ENCODE measurements around the gene ADAM12.

ADAM12 gene

DNA sequence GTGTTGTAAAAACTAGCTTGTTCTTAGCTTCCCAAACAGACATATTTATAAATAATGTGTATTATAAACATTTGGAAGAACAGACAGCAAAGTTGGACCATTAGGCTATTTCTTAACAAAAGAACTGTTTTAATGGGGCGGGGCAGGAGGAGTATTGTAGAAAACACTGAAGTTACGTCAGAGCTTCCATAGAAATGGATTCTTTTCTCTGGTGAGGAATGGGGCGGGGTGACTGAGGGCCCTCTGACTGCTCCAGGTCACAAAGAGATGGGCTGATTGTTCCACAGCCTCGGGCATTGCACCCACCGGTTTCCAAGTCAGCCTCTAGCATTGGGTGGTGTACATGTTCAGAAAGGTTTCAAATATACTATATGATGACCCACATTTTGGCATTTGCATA, 36.8 kb upstream of the ADAM12 start:
- Histone ChIP-seq H3K4me1 (ENCODE audit: control insufficient read depth, insufficient read depth, low read length, poor library complexity, severe bottlenecking) (no peaks in the 10 kb centered on the region), H3K4me3 (ENCODE audit: insufficient read depth, low read depth, low read length, poor library complexity, severe bottlenecking) (no peak overlapping the region), H3K27me3 (replicated peaks; ENCODE audit: control insufficient read depth, insufficient read depth, low read length, poor library complexity, severe bottlenecking) (no peaks in the 10 kb centered on the region), H3K36me3 (ENCODE audit: control insufficient read depth, insufficient read depth, low read length) (no peaks in the 10 kb centered on the region), H3K9me3 (ENCODE audit: control insufficient read depth, low read length) (peaks cover 4% of the 10 kb centered on the region), H3K27ac (ENCODE audit: insufficient read depth, low read length, poor library complexity, severe bottlenecking) (no peak overlapping the region)
- no peak for DNase-seq

DNA sequence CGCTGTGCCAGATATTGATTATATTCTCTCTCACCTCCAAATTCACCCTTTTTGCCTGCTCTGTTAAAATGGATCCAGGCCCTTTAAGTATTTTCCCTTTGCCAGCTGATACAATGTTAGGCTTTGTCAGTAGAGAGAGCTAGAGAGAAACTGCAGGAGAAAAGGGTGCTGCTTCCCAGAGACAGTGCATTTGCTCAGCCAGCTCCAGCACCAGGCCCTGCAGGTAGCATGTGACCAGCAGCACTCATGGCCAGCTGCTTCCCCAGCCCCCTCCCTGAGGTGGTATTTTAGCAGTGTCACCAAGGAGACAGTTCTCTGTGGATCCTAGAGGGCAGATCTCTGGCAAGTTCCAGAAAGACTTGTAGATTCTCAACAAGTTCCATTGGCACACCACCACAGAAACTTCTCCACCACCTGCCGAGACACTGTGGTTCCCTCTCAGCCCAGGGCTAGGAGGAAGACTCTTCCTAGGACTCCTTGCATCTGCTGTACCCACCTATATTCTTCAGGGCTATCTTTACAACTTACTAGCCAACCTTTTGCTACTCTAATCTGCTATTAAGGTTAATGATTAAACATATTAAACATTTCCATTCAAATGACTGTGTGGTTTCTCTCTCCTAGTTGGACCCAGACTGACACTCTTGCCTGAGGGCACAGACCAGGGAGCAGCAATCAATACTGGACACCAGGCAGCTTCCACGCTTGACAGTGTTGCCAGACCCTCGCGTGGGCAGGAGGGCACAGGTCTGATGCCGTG, 35.6 kb upstream of the ADAM12 start:
- DNase-seq: no peak
- H3K27ac ChIP-seq (ENCODE audit: insufficient read depth, low read length, poor library complexity, severe bottlenecking): no peak overlapping the region
- H3K4me1 ChIP-seq (ENCODE audit: control insufficient read depth, insufficient read depth, low read length, poor library complexity, severe bottlenecking): no peaks in the 10 kb centered on the region
- no peaks in the 10 kb centered on the region for H3K36me3 ChIP-seq (ENCODE audit: control insufficient read depth, insufficient read depth, low read length)
- H3K27me3 ChIP-seq (replicated peaks; ENCODE audit: control insufficient read depth, insufficient read depth, low read length, poor library complexity, severe bottlenecking): no peaks in the 10 kb centered on the region
- H3K9me3 ChIP-seq (ENCODE audit: control insufficient read depth, low read length): peaks cover 4% of the 10 kb centered on the region
- no peak overlapping the region for H3K4me3 ChIP-seq (ENCODE audit: insufficient read depth, low read depth, low read length, poor library complexity, severe bottlenecking)

GRCh38 chr10:126422567-126422966, 34.3 kb upstream of the ADAM12 start:
- no peaks in the 10 kb centered on the region for H3K4me1 ChIP-seq (ENCODE audit: control insufficient read depth, insufficient read depth, low read length, poor library complexity, severe bottlenecking)
- H3K9me3 ChIP-seq (ENCODE audit: control insufficient read depth, low read length): peaks cover 4% of the 10 kb centered on the region
- no peaks in the 10 kb centered on the region for H3K27me3 ChIP-seq (replicated peaks; ENCODE audit: control insufficient read depth, insufficient read depth, low read length, poor library complexity, severe bottlenecking)
- no peak overlapping the region for H3K27ac ChIP-seq (ENCODE audit: insufficient read depth, low read length, poor library complexity, severe bottlenecking)
- no peak overlapping the region for H3K4me3 ChIP-seq (ENCODE audit: insufficient read depth, low read depth, low read length, poor library complexity, severe bottlenecking)
- no peaks in the 10 kb centered on the region for H3K36me3 ChIP-seq (ENCODE audit: control insufficient read depth, insufficient read depth, low read length)
- DNase-seq: no peak

- Histone ChIP-seq H3K4me3 (ENCODE audit: insufficient read depth, low read depth, low read length, poor library complexity, severe bottlenecking) (no peak overlapping the region), H3K4me1 (ENCODE audit: control insufficient read depth, insufficient read depth, low read length, poor library complexity, severe bottlenecking) (no peaks in the 10 kb centered on the region), H3K27me3 (replicated peaks; ENCODE audit: control insufficient read depth, insufficient read depth, low read length, poor library complexity, severe bottlenecking) (no peaks in the 10 kb centered on the region), H3K9me3 (ENCODE audit: control insufficient read depth, low read length) (peaks cover 4% of the 10 kb centered on the region), H3K36me3 (ENCODE audit: control insufficient read depth, insufficient read depth, low read length) (no peaks in the 10 kb centered on the region), H3K27ac (ENCODE audit: insufficient read depth, low read length, poor library complexity, severe bottlenecking) (no peak overlapping the region)
- DNase-seq: no peak
Measured at GRCh38 chr10:126421756-126422256, 33.5 kb upstream of the ADAM12 start.

DNA sequence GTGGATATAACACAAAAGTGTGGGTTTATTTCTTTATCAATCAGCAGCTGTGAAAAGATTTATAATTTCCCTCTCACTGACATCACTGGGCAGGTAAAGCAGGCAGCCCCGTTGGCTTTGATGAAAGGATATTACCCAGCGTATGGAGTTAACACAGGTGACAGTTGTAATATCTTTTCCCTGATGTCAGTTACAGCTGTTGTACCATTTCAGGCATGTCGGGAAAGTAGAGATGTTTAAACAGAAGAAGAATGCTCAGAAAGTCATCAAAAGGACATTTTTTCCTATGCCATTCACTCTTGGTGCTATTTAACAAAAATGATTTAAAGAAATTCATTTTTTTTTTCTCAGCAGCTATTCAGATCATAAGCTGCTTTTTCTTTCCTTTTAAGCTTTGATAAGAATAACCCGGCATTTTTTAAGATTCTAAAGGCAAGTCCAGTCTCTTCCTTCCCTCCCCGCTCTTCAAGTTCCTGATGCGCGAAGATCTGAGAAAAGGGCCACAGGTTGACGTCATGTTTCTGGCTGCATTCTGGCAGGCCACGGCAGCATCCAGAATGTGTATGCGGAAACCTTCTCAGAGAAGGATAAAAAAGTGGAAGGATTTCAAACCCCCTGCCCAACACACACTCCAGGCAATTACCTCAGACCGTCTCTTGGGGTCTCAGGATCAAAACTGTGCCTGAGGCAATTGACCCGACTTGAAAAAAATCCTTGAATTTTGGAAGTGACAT, 32.5 kb upstream of the ADAM12 start:
- DNase-seq: no peak
- no peak overlapping the region for H3K4me3 ChIP-seq (ENCODE audit: insufficient read depth, low read depth, low read length, poor library complexity, severe bottlenecking)
- H3K9me3 ChIP-seq (ENCODE audit: control insufficient read depth, low read length): peaks cover 4% of the 10 kb centered on the region
- no peaks in the 10 kb centered on the region for H3K4me1 ChIP-seq (ENCODE audit: control insufficient read depth, insufficient read depth, low read length, poor library complexity, severe bottlenecking)
- no peaks in the 10 kb centered on the region for H3K27me3 ChIP-seq (replicated peaks; ENCODE audit: control insufficient read depth, insufficient read depth, low read length, poor library complexity, severe bottlenecking)
- H3K27ac ChIP-seq (ENCODE audit: insufficient read depth, low read length, poor library complexity, severe bottlenecking): no peak overlapping the region
- H3K36me3 ChIP-seq (ENCODE audit: control insufficient read depth, insufficient read depth, low read length): no peaks in the 10 kb centered on the region

DNA sequence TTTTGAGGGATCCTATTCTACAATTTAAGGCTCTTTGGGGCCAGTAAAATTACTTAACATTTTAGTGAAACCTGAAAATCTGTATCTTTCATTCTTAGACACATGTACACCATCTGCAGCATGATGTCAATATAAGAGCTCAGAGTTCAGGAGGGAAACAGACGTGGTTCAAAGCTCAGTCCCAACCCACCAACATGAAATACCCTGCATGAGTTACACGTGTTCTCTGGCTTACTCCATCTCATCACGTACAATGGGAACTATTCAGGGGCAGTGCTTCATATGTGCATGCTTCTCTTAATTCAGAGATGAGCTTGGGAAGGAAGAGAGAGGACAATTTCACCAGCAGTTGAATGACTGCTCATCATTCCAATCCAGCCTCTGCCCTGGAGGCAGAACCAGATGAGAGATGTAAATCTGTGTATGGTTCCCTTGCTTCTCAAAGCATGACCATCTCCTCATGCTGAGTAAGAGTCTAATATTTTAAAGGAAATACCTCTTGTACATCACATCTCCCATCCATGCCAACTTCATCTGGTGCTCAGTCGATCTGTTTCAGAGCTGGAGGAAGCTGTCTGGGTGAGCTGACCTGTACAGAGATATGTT, 29.0 kb upstream of the ADAM12 start:
- no peaks in the 10 kb centered on the region for H3K9me3 ChIP-seq (ENCODE audit: control insufficient read depth, low read length)
- H3K27ac ChIP-seq (ENCODE audit: insufficient read depth, low read length, poor library complexity, severe bottlenecking): no peak overlapping the region
- H3K36me3 ChIP-seq (ENCODE audit: control insufficient read depth, insufficient read depth, low read length): no peaks in the 10 kb centered on the region
- H3K27me3 ChIP-seq (replicated peaks; ENCODE audit: control insufficient read depth, insufficient read depth, low read length, poor library complexity, severe bottlenecking): no peaks in the 10 kb centered on the region
- H3K4me3 ChIP-seq (ENCODE audit: insufficient read depth, low read depth, low read length, poor library complexity, severe bottlenecking): no peak overlapping the region
- no peak for DNase-seq
- no peaks in the 10 kb centered on the region for H3K4me1 ChIP-seq (ENCODE audit: control insufficient read depth, insufficient read depth, low read length, poor library complexity, severe bottlenecking)

- no peak for DNase-seq
Measured at GRCh38 chr10:126409821-126410220, 21.5 kb upstream of the ADAM12 start.

GRCh38 chr10:126408953-126409641, 20.8 kb upstream of the ADAM12 start:
- H3K27me3 ChIP-seq (replicated peaks; ENCODE audit: control insufficient read depth, insufficient read depth, low read length, poor library complexity, severe bottlenecking): no peaks in the 10 kb centered on the region
- H3K4me1 ChIP-seq (ENCODE audit: control insufficient read depth, insufficient read depth, low read length, poor library complexity, severe bottlenecking): no peaks in the 10 kb centered on the region
- H3K9me3 ChIP-seq (ENCODE audit: control insufficient read depth, low read length): no peaks in the 10 kb centered on the region
- H3K36me3 ChIP-seq (ENCODE audit: control insufficient read depth, insufficient read depth, low read length): no peaks in the 10 kb centered on the region
- H3K27ac ChIP-seq (ENCODE audit: insufficient read depth, low read length, poor library complexity, severe bottlenecking): no peak overlapping the region
- no peak overlapping the region for H3K4me3 ChIP-seq (ENCODE audit: insufficient read depth, low read depth, low read length, poor library complexity, severe bottlenecking)
- no peak for DNase-seq

More at GRCh38 chr10:126409821-126410220, 21.5 kb upstream of the ADAM12 start:
- H3K4me1 ChIP-seq (ENCODE audit: control insufficient read depth, insufficient read depth, low read length, poor library complexity, severe bottlenecking): no peaks in the 10 kb centered on the region
- no peak overlapping the region for H3K27ac ChIP-seq (ENCODE audit: insufficient read depth, low read length, poor library complexity, severe bottlenecking)
- no peaks in the 10 kb centered on the region for H3K9me3 ChIP-seq (ENCODE audit: control insufficient read depth, low read length)
- no peaks in the 10 kb centered on the region for H3K36me3 ChIP-seq (ENCODE audit: control insufficient read depth, insufficient read depth, low read length)
- H3K4me3 ChIP-seq (ENCODE audit: insufficient read depth, low read depth, low read length, poor library complexity, severe bottlenecking): no peak overlapping the region
- H3K27me3 ChIP-seq (replicated peaks; ENCODE audit: control insufficient read depth, insufficient read depth, low read length, poor library complexity, severe bottlenecking): no peaks in the 10 kb centered on the region

DNA sequence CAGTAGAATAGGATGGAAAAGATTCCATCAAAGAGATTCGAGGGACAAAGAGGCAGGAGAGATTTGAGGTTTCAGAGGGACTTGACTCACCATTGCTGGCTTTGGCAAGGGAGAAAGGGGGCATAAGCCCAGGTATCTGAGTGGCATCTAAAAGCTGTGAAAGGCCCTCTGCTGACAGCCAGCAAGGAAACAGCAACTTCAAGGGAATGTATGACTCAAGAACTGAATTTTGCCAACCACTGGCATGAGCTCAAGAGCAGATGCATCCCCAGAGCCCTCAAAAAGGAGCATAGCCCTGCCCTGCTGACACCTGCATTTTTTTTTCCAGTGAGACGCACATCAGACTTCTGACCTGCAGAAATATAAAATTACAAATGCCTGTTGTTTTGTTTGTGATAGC, 19.6 kb upstream of the ADAM12 start:
- Histone ChIP-seq H3K27me3 (replicated peaks; ENCODE audit: control insufficient read depth, insufficient read depth, low read length, poor library complexity, severe bottlenecking) (no peaks in the 10 kb centered on the region), H3K27ac (ENCODE audit: insufficient read depth, low read length, poor library complexity, severe bottlenecking) (no peak overlapping the region), H3K9me3 (ENCODE audit: control insufficient read depth, low read length) (no peaks in the 10 kb centered on the region), H3K4me1 (ENCODE audit: control insufficient read depth, insufficient read depth, low read length, poor library complexity, severe bottlenecking) (no peaks in the 10 kb centered on the region), H3K4me3 (ENCODE audit: insufficient read depth, low read depth, low read length, poor library complexity, severe bottlenecking) (no peak overlapping the region), H3K36me3 (ENCODE audit: control insufficient read depth, insufficient read depth, low read length) (no peaks in the 10 kb centered on the region)
- DNase-seq: no peak
